GM19193 (cell line): ENCODE results near the gene CEP72.

Source experiments
- POLR2A ChIP-seq: IDR thresholded peaks from 4 replicates; pipeline ENCODE4 v1.6.1; 2011; ENCODE audit not compliant: insufficient read depth, insufficient read length; ENCODE audit errors: extremely low read depth

Gene CEP72

GRCh38 chr5:603081-603998 is 8.8 kb upstream of the CEP72 start:
- no peak for TF ChIP-seq POLR2A

GRCh38 chr5:604391-604831 is 7.7 kb upstream of the CEP72 start:
- TF ChIP-seq POLR2A, result no peak

GRCh38 chr5:606061-606460 is 6.1 kb upstream of the CEP72 start:
- no peak for TF ChIP-seq POLR2A

GRCh38 chr5:606526-607399 is 5.4 kb upstream of the CEP72 start:
- no peak for TF ChIP-seq POLR2A

- TF ChIP-seq POLR2A, result no peak
Observed at GRCh38 chr5:607541-608428, 4.4 kb upstream of the CEP72 start.

- no peak for TF ChIP-seq POLR2A
Observed at GRCh38 chr5:608429-609370, 3.4 kb upstream of the CEP72 start.

- TF ChIP-seq POLR2A, result no peak
Observed at GRCh38 chr5:609506-609905, 2.6 kb upstream of the CEP72 start.

GRCh38 chr5:610011-610743 is 2.0 kb upstream of the CEP72 start:
- TF ChIP-seq POLR2A, result no peak

- no peak for TF ChIP-seq POLR2A
Observed at GRCh38 chr5:610744-611730, 1.1 kb upstream of the CEP72 start.

GRCh38 chr5:612498-613424 is 621 bp downstream of the CEP72 start:
- TF ChIP-seq POLR2A, result no peak
